Measurements from ENCODE around the gene OR4C15.

Gene OR4C15

GRCh38 chr11:55554169-55554568 is at the start of gene OR4C15:
OR4C15 (plus strand) TSS chr11:55554469; CDS start chr11:55554469, 0 bp downstream.
- DNase-seq (ENCODE audit: low read depth), result no peak

GRCh38 chr11:55571828-55572227 is 17.6 kb downstream of the OR4C15 start, which contains the start of gene OR4C16:
OR4C16 (plus strand) TSS chr11:55572128; CDS start chr11:55572128, 0 bp downstream.
- H3K4me3 ChIP-seq (ENCODE audit: control insufficient read depth, low read depth, low read length), result no peak within 1 kb of the TSS
- TF ChIP-seq, protein P1, sequence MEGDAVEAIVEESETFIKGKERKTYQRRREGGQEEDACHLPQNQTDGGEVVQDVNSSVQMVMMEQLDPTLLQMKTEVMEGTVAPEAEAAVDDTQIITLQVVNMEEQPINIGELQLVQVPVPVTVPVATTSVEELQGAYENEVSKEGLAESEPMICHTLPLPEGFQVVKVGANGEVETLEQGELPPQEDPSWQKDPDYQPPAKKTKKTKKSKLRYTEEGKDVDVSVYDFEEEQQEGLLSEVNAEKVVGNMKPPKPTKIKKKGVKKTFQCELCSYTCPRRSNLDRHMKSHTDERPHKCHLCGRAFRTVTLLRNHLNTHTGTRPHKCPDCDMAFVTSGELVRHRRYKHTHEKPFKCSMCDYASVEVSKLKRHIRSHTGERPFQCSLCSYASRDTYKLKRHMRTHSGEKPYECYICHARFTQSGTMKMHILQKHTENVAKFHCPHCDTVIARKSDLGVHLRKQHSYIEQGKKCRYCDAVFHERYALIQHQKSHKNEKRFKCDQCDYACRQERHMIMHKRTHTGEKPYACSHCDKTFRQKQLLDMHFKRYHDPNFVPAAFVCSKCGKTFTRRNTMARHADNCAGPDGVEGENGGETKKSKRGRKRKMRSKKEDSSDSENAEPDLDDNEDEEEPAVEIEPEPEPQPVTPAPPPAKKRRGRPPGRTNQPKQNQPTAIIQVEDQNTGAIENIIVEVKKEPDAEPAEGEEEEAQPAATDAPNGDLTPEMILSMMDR (IDR thresholded peaks at IDR 0.05; ENCODE audit: control insufficient read depth, insufficient read depth, low read depth, low read length, missing control alignments), result no peak
- no peak for DNase-seq (ENCODE audit: low read depth)

More at GRCh38 chr11:55554169-55554568, at the start of gene OR4C15:
- H3K4me3 ChIP-seq (ENCODE audit: control insufficient read depth, low read depth, low read length), result no peak within 1 kb of the TSS
- TF ChIP-seq, protein P1 (IDR thresholded peaks at IDR 0.05; ENCODE audit: control insufficient read depth, insufficient read depth, low read depth, low read length, missing control alignments), result no peak

DNA sequence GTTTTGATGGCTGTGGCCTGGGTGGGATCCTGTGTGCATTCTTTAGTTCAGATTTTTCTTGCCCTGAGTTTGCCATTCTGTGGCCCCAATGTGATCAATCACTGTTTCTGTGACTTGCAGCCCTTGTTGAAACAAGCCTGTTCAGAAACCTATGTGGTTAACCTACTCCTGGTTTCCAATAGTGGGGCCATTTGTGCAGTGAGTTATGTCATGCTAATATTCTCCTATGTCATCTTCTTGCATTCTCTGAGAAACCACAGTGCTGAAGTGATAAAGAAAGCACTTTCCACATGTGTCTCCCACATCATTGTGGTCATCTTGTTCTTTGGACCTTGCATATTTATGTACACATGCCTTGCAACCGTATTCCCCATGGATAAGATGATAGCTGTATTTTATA is 18.3 kb downstream of the OR4C15 start:
- no peak for DNase-seq (ENCODE audit: low read depth)
- TF ChIP-seq, protein P1 (IDR thresholded peaks at IDR 0.05; ENCODE audit: control insufficient read depth, insufficient read depth, low read depth, low read length, missing control alignments), result no peak
- H3K4me3 ChIP-seq (ENCODE audit: control insufficient read depth, low read depth, low read length), result no peak overlapping the region

Data from AG09309 (cell line).